B cell (primary cell): Measurements from ENCODE around the gene CACNB2.

Experiments
- CTCF ChIP-seq: fragments of 200-600 bp; IDR thresholded peaks from one replicate; pipeline ENCODE4 v1.8.0; 2022; ENCODE audit warnings: antibody characterized with exemption, mild to moderate bottlenecking
- EZH2 ChIP-seq: IDR thresholded peaks from 2 replicates; pipeline ENCODE4 v1.6.1; 2012; ENCODE audit warnings: borderline replicate concordance, low read depth, mild to moderate bottlenecking, moderate library complexity, low read length; ENCODE audit not compliant: insufficient read depth, poor library complexity, severe bottlenecking

GRCh38 chr10:18149196-18149800 is 9.1 kb downstream of the CACNB2 start:
- TF ChIP-seq CTCF, result no peak
- TF ChIP-seq EZH2, result no peak
